ENCODE results near the gene AFF1.

GRCh38 chr4:87171944-87172343 is 237.1 kb downstream of the AFF1 start:
- no peak for TF ChIP-seq CTCF (IDR thresholded peaks at IDR 0.05)
- TF ChIP-seq POLR2A (IDR thresholded peaks at IDR 0.05) = no peak

Measured in uterus (tissue), 2 donors.